NK-92 (cell line): Measurements from ENCODE around the gene ABHD17A.
"Not testable (repeated sequence)": the region's sequence is repeated elsewhere in the genome, so short reads cannot be mapped to it uniquely, and the experiment has no call there.

Source experiments
- DNase-seq: peaks from one replicate; lab custom pipeline; 2025; ENCODE audit not compliant: unreplicated experiment; lab: John Stamatoyannopoulos, UW

Gene ABHD17A

DNA sequence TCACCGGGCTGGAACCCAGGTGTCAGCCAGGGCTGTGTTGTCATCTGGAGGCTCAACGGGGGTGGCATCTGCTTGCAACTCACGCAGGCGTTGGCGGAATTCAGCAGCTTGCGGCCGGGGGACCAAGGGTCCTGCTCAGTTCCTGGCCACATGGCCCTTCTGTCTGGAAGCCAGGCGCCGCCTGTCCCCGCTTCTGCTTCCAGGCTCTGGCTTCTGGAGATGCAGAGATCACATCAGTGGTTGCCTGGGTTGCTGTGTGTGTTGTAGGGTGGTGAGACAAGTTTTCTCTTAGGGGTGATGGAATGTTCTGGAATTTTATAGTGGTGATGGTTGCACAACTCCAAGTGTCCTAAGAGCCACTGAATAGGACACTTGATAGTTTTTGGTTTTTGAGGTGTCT is 24.9 kb upstream of the ABHD17A start:
- DNase-seq: no peak

DNA sequence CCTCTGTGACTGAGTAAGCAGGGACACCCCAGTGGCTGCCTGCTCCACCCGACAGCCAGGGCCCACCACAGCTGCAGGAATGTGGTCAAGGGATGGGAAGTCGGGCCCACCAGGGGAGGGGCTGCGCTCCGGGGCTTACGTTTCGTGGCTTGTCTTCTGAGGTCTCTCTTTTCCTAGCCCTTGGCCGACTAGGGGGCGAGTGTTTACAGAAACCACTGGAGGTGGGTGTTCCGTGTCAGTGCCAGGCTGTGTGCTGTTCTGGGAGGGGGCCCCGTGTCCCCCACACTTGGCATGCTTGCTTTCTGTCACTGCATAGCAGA is 24.4 kb upstream of the ABHD17A start:
- DNase-seq: no peak

DNA sequence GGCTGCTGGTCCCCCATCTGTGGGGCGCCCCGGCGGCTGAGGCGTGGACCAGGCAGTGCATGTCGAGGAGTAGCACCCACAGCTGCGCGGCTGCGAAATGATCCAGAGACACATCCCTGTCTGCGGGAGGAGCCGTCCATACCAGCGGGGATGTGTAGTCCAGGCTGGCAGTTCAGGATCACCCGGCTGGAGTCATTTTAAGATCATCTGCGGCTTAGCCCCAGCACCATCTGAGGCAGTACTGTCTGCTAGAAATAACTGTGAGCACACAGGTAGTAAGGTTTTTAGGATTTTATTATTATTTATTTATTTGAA is 23.0 kb upstream of the ABHD17A start:
- DNase-seq: no peak

DNA sequence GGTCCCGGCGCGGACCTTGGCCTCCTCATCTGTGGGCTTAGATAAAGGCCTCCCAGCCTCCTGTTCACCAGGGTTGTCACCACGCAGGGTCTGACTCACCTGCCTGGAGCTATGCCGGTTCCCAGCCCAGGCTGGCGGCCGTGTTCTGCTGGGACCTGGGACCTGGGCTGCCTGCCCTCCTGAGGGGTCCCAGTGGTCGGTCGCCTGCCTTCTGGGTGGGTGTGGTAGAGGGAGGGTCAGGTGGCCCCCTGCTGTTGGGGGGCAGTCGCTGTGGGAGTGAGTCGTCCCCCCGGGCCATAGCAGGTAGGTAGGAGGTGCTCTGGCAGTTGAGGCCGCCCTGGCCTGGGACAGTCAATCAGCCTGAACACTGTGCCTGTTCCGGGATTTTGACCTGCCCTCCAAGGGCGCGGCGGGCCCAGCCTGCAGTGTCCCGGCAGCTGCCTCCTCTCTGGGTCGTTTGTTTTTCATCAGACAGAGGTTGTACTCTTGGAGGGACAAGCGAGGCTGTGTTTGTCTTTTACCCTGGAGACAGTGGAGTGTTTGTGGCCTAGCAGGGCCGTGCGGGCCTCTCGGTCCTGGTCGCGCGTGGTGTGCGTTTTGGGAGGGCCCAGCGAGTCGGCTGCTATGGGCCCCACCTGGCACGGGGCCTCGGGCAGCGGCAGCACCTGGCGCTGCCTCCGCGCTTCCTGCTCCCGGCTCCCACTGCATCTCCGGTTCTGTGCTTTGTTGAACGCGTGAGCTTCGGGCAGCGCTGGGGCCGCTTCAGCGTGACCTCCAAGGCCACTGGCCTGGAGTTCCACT is 22.5 kb upstream of the ABHD17A start:
- DNase-seq: no peak

DNA sequence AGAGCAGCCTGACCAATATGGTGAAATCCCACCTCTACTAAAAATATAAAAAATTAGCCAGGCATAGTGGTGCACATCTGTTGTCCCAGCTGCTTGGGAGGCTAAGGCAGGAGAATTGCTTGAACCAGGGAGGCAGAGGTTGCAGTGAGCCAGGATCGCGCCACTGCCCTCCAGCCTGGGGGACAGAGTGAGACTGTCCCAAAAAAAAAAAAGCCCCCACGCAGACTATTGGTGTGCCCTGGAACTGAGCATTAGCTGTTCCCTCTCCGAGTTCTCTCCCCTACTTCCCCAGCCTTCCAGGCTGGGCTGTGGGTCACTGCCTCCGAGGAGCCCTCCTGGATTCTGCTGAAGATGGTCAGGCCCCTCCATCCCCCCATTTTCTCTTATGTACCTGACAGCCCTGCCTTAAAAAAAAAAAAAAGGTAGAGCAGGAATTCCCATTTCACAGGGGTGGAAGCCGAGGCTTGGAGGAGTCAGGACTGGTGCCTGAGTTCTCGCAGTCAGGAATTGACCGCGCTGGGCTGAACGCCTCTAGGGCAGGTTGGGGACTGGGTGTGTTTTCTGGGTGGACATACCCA is 21.8 kb upstream of the ABHD17A start:
- DNase-seq: no peak

DNA sequence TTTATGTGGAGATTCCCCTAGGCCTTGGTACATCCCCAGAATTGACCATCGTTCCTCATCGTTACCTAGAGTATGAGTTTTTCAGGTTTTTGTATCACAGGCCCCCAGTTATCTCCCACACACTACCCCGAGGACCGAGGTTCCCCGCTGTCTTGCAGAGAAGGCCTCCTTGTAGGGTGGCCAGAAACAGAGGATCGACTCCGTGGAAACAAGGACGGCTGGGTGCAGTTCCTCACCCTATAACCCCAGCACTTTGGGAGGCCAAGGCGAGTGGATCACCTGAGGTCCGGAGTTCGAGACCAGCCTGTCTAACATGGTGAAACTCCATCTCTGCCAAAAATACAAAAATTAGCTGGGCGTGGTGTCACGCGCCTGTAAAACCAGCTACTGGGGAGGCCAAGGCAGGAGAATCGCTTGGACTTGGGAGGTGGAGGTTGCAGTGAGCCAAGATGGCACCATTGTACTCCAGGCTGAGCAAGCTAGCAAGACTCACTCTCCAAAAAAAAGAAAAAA is 20.6 kb upstream of the ABHD17A start:
- no peak for DNase-seq

DNA sequence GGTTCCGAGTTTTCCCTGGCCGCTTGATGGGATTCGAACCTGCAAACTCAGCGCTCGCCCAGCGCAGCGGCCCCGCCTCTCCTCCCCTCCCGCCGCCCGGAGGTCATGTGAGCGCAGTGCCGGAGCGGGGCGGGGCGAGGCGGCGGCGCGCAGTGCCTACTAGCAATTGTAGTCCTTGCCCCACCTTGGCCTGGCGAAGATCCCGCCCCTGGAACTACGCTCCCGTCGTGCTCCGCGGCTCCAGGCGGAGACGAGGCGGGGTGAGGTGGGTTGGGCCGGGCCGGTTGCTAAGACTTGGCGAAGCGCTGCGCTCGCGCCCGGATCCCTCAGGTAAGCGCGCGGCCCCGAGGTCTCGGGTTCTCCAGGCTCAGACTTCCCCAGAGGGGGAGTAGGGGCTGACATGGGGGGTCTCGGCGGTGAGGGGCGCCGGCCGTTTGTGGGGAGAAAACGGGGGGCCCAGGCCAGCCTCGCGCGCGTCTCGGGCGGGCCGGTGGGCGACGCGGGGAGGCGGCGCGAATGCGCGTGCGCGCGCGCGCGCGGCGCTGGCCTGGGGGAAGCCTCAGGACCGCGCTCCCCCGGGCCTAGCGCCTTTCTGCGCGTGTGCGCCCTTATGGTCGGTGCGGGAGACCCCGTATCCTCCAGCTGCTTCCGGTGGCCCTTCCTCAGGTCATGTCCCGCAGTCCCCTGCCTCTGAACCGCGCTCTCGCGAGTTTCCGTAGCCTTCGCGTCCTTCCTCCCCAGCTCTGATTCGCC is 20.0 kb upstream of the ABHD17A start, which contains the start of the genes ADAT3 and SCAMP4:
Gene ADAT3, plus strand, starts transcription at position 290 of the 753 bp plus-strand sequence. CDS start 6,649 bp downstream, outside the sequence.
Gene SCAMP4, plus strand, starts transcription at position 290 of the 753 bp plus-strand sequence. CDS start 9,621 bp downstream, outside the sequence.
- peak; percentile 78 for DNase-seq

DNA sequence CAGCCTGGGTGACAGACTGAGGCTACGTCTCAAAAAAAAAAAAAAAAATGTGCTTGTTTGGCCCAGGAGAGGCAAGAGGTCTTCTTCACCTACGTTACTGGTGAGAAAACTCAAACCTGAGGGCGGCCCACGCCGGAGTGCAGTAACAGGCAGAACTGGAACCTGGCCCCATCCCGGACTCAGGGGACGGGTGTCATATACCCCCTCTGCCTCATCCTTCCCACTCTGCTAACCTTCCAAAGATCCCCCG is 19.5 kb upstream of the ABHD17A start:
- no peak for DNase-seq

DNA sequence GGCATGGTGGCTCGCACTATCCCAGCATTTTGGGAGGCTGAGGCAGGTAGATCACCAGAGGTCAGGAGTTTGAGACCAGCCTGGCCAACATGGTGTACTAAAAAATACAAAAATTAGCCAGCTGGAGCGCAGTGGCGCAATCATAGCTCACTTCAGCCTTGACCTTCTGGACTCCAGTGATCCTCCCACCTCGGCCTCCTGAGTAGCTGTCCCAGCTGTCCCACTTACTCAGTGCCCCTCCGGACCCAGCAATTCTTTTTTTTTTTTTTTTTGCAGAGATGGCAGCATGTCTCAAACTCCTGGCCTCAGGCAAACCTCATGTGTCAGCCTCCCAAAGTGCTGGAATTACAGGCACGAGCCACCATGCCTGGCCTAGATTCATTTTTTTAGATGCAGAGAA is 17.6 kb upstream of the ABHD17A start:
- DNase-seq: no peak

DNA sequence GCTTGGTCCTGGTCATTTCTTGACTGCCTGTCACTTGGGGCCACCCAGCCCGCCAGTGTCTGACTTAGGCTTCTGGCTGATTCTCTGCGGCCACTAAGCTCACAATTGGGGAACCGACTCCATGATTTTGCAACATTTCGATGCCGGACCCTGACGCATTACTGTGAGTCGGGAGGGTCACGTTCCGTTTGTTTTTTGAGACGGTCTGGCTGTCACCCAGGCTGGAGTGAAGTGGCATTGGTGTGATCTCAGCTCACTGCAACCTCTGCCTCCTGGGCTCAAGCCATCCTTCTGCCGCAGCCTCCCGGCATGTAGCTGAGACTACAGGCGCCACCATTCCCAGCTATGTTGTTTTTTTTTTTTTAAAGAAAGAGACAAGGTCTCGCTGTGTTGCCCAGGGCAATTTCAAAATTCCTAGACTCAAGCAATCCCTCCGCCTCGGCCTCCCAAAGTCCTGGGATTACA is 16.7 kb upstream of the ABHD17A start:
- no peak for DNase-seq

DNA sequence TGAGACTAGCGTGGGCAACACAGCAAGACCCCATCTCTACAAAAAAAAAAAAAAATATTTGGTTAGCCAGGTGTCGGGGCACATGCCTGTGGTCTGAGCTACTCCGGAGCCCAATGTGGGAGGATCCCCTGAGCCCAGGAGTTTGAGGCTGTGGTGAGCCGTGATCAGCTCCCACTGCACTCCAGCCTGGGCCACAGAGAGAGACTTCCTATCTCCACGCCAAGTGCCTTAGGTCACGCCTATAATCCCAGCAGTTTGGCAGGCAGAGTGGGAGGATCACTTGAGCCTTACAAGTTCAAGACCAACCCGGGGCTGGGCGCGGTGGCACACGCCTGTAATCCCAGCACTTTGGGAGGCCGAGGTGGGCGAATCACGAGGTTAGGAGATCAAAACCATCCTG is 11.2 kb upstream of the ABHD17A start:
- DNase-seq: no peak

DNA sequence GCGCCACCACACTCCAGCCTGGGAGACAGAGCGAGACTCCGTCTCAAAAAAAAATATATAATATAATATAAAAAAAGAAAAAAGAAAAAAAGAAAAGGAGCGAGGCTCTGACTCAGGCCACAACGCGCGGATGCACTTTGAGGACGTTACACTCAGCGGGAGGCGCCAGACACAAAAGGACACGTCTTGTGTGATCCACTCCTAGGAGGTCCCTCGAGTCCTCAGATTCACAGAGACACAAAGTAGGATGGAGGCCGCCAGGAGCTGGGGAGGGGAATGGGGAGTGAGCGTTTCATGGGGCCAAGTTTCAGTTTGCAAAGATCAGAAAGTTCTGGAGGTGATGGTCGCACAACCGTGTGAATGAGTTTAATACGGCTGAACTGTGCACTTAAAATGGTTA is 8.5 kb upstream of the ABHD17A start:
- DNase-seq: no peak

DNA sequence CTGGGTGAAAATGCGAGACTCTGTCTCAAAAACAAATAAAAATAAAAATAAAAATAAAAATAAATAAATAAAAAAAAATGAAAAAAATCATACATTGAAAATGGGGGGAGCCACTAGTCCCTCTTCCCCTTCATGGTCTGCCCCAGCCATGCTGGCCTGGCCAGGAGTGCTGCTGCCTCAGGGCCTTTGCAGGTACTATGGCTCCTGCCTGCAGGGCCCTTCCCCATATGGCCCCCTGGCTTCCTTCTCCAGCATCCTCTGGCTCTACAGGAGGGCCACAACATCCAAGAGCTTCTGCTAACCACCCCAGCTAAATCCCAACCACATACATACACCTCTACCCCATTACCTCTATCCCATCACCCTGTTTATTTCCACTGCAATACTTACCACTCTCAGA is 4.6 kb upstream of the ABHD17A start:
- DNase-seq: no peak

DNA sequence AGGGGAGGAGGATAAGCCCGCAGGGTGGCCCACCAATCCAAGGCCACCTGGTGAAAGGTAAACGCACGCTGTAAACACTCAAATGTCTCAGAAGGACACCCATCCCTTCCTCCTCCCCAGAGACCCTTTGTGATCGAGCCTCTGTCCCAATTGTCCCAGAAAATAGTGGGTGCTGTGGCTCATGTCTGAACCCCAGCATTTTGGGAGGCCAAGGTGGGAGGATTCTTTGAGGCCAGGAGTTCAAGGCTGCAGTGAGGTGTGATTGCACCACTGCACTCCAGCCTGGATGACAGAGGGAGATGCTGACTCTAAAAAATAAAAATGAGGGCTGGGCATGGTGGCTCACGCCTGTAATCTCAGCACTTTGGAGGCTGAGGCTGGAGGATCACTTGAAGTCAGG is 3.1 kb upstream of the ABHD17A start:
- DNase-seq: no peak

DNA sequence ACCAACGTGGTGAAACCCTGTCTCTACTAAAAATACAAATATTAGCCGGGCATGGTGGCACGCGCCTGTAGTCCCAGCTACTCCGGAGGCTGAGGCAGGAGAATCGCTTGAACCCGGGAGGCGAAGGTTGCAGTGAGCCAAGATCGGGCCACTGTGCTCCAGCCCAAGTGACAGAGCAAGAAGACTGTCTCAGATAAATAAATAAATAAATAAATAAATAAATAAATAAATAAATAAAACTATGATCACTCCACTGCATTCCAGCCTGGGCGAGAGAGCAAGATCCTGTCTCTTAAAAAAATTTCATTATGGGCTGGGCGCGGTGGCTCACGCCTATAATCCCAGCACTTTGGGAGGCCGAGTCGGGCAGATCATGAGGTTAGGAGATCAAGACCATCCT is 1.1 kb upstream of the ABHD17A start:
- not testable (repeated sequence) for DNase-seq

DNA sequence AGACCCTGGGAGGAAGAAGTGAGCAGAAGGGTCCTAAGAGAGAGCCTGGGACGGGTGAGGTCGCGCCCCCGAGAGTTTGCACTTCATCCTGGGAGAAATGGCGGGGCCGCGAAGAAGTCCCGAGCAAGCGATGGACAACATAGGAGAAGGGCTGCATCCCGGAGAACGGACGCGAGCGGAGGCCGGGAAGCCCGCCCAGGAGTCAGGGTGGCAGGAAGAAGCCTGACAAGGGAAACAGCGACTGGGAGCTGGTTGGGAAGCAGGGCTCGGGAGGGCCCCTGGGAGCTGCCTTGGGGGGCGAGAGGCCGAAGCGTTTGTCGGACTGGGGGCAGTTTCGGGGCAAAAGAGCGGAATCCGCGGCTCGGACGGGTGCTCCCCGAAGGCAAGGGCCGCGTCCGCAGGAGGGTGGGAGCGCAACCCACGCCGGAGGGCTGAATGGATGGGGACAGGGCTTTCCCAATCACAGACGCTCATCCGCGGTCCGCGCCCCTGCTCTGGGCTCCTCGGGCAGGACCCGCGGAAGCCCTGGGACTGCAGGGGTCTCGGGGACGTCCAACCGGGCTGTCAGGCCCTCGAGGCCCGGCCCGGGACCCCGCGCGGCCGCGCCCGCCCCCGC is 469 bp downstream of the ABHD17A start:
- no peak for DNase-seq

DNA sequence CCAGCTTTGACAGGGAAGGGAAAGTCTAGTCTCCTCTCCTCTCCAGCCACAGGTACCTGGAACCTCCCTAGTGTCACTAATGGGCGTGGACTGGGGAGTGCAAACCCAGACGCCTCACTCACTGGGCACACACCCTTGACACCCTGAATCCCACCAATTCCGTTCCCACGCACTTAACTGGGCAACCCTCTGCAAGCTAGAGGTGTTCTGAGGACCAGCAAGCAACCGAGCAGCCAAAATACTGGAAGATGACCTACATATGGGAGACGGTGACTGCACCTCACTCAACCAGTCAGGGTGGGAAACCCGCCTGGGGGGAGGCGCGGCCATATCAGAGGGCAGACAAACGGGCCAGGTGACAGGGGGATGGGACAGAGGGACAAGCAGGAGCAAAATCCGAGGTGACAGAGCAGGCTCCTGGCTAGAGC is 991 bp downstream of the ABHD17A start:
- DNase-seq: no peak

DNA sequence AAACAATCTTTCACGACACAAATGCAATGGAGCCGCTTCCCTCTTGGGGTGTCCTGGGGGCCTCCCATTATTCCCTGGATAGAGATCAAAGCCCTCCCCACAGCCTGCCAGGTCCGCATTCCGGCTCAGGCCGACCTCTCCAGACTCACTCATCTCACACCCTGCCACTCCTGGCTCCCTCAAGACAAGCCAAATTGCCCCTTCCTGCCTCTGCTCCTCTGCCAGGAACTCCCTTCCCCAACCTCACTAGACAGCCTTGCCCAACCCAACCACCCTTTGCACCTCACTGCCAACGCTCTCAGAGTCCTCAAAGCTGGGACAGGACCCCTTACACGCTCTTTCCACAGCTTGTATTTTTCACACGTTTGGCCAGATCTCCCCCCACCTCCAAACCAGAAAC is 1.5 kb downstream of the ABHD17A start:
- DNase-seq: no peak

DNA sequence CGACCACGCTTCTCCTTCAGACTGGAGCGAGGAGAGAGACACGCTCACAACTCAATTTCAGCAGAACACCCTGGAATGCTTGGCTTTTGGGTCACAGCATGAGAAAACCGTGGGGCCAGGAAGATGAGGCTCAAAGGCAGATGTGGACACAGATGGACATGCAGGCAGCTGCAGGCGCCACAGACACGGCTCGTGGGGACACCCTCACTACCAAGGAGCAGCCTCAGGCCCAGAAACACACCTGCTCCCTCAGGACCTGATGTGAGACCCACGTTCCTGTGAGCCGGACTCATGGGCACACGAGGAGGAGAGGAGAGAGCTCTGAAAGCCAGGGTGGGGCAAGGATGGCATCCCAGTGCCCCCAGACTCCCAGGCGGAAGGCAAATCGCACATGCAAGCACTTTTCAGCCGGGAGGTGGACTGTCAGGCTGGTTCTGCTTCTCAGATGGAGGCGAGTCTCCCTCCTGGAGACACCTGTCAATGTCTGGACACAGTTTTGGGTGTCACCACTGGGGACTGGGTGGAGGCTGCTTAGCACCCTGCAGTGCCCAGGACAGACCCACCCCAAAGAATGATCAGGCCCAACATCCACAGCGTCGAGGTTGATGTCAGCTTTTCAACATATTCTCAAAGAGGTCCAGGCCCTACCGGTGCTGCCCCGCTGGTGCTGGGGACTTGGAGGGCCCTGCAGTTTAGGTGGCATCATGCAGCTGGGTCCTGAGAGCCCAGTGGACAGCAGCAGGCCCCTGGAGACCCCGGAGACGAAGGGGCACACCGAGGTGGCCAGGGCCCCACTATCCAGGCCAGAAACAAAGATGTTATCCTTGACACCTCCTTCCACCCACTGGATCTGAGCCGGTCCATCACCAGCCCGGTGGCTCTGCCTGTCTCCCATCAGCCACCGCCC is 2.3 kb downstream of the ABHD17A start:
- DNase-seq: no peak

DNA sequence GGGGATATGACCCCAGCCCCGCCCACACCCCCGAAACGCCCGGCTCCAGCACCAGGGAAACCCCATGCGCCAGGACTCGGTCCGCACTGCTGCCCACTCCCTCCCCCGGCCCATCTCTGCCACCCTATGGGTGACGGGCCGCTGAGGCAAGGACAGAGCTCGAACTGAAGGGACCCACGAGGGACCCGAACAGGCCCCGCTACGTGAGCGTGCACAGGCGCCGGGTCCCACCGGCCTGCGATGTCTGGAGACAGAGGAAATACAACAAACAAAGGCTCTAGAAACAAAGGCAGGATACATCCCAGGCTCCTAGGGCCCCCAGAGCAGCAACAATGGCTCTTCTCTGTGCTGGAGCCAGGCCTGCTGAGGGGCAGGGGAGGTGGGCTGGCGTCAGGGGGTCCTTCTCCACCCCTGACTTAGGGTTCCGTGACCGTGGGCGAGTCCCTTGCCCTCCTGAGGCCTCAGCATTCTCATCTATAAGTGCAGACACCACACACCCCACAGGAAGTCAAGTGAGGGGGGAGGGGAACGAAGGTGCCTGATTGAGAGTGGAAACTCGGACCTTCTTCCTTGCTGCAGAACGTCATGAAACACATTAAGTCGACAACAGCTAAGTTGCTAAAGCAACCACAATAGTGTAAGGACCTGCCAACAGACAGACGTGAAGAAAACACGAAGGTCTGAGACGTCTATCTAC is 3.1 kb downstream of the ABHD17A start:
- DNase-seq: no peak
